HG03565 (cell line): ENCODE measurements around the gene C10orf53.
"Not testable (repeated sequence)": the region's sequence is repeated elsewhere in the genome, so short reads cannot be mapped to it uniquely, and the experiment has no call there.

ENCODE experiments used
- ATAC-seq: cut with Tn5 transposase; IDR thresholded peaks from one replicate; pipeline ENCODE4 v1.9.1; 2021; ENCODE audit warnings: mild to moderate bottlenecking, moderate library complexity; ENCODE audit not compliant: unreplicated experiment

Gene C10orf53

GRCh38 chr10:49686651-49687050 lies 7.2 kb downstream of the C10orf53 start:
- no peak for ATAC-seq

- ATAC-seq: no peak
Observed at GRCh38 chr10:49688261-49688846, 8.9 kb downstream of the C10orf53 start.

- no peak for ATAC-seq
Observed at GRCh38 chr10:49688920-49689319, 9.5 kb downstream of the C10orf53 start.

GRCh38 chr10:49689882-49690510 lies 10.5 kb downstream of the C10orf53 start:
- no peak for ATAC-seq

- ATAC-seq: no peak
Observed at GRCh38 chr10:49690698-49691356, 11.4 kb downstream of the C10orf53 start.

GRCh38 chr10:49691588-49691987 lies 12.1 kb downstream of the C10orf53 start:
- no peak for ATAC-seq

GRCh38 chr10:49694466-49694865 lies 15.0 kb downstream of the C10orf53 start:
- ATAC-seq: no peak

- no peak for ATAC-seq
Observed at GRCh38 chr10:49696311-49696710, 16.9 kb downstream of the C10orf53 start.

- no peak for ATAC-seq
Observed at GRCh38 chr10:49698679-49699078, 19.2 kb downstream of the C10orf53 start.

GRCh38 chr10:49700211-49700610 lies 20.8 kb downstream of the C10orf53 start:
- ATAC-seq: no peak

GRCh38 chr10:49700997-49701396 lies 21.5 kb downstream of the C10orf53 start:
- ATAC-seq: no peak

- no peak for ATAC-seq
Observed at GRCh38 chr10:49707585-49707984, 28.1 kb downstream of the C10orf53 start.

- no peak for ATAC-seq
Observed at GRCh38 chr10:49709934-49710333, 30.5 kb downstream of the C10orf53 start.

GRCh38 chr10:49710966-49711365 lies 31.5 kb downstream of the C10orf53 start:
- no peak for ATAC-seq

- no peak for ATAC-seq
Observed at GRCh38 chr10:49711481-49711880, 32.0 kb downstream of the C10orf53 start.

GRCh38 chr10:49713266-49713665 lies 33.8 kb downstream of the C10orf53 start:
- no peak for ATAC-seq

GRCh38 chr10:49715157-49715556 lies 35.7 kb downstream of the C10orf53 start:
- ATAC-seq: not testable (repeated sequence)

- no peak for ATAC-seq
Observed at GRCh38 chr10:49726593-49726992, 47.1 kb downstream of the C10orf53 start.

- no peak for ATAC-seq
Observed at GRCh38 chr10:49733866-49734265, 54.4 kb downstream of the C10orf53 start.

GRCh38 chr10:49734676-49735075 lies 55.2 kb downstream of the C10orf53 start:
- ATAC-seq: no peak

GRCh38 chr10:49735161-49735560 lies 55.7 kb downstream of the C10orf53 start:
- no peak for ATAC-seq

- ATAC-seq: no peak
Observed at GRCh38 chr10:49735848-49736563, 56.6 kb downstream of the C10orf53 start.
